Activated CD4-positive, alpha-beta T cell treated with anti-CD3 and anti-CD28 coated beads, Interleukin-2, amount 50 U/mL, for 4 hours (primary cell): Measurements from ENCODE around the gene CTXN1.
"Not testable (repeated sequence)": the region's sequence is repeated elsewhere in the genome, so short reads cannot be mapped to it uniquely, and the experiment has no call there.

Source experiments
- DNase-seq, 2 experiments: peaks; one replicate each; pipeline ENCODE4 v3.0.0-alpha.2; 2020

The CTXN1 gene

DNA sequence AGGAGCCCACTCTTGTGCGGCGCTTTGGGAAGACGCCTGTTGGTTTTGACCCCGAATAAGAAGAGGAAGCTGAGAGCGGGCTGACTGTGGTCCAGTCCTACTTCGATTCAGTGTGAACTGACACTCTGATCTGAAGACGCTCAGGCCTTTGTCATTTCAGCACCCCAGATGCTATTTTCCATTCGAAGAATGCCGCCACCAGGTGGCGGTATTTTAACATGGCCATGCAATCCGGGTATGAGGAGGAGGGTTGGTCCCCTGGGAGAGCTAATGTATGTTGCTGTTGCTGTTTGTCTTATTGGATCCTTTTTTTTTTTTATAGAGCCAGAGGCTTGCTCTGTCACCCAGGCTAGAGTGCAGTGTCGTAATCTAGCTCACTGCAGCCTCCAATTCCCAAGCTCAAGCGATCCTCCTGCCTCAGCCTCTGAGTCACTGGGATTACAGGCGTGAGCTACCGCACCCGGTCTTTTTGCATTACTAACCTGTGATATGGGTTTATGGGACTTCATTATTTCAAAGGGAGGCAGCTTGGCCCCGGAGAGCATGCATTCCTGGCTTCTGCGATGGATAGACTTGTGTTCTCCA, 18.3 kb upstream of the CTXN1 start:
- peak; percentile 87 to 88 for DNase-seq

GRCh38 chr19:7943444-7944176, 17.7 kb upstream of the CTXN1 start, which contains the start of gene TIMM44:
Gene TIMM44 (minus strand): TSS chr19:7943666. CDS start chr19:7943651, 15 bp downstream.
- peak; percentile 98 for DNase-seq

GRCh38 chr19:7942981-7943443, 17.1 kb upstream of the CTXN1 start:
- DNase-seq, result peak in 1 of 2 experiments; percentile 30

DNA sequence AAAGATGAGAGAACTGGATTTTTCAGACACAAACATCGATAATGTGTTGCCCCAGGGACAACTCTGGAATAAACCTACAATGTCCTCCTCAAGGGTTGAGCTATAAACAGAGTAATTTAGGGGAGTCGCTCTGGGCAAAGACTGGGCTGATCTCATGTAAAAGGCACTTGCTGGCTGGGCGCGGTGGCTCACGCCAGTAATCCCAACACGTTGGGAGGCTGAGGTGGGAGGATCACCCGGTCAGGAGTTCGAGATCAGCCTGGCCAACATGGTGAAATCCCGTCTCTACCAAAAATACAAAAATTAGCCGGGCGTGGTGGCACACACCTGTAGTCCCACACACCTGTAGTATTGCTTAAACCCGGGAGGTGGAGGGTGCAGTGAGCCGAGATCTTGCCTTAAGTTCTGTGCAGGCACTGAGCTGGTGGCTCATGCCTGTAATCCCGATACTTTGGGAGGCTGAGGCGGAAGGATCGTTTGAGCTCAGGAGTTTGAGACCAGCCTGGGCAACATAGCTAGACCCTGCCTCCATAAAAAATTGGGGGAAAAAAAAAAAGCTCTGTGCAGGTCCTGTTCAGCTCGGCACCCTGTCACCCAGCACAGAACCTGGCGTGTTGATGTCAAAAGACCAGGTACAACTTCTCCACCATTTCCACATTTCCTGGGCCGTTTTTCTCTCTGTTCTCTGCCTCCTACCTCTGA, 16.1 kb upstream of the CTXN1 start:
- no peak for DNase-seq

DNA sequence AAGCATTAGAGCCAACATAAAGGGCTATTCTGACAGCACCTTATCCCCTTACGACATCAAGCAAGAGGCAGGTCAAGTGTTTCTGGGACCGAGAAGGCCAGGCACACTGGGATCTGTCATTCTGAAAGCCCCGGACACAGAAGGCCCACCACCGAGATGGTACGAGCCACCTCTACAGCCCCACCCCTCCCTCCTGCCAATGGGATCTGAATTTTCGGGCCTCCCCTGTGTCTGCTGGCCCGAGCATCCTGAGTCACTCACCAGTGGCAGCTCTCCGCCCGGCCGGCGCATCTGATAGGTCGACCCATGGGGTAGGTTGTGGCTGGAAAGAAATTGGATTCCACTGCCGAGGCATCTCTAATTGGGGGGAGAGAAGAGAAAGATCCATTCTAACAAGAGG, 14.9 kb upstream of the CTXN1 start:
- DNase-seq, result no peak

DNA sequence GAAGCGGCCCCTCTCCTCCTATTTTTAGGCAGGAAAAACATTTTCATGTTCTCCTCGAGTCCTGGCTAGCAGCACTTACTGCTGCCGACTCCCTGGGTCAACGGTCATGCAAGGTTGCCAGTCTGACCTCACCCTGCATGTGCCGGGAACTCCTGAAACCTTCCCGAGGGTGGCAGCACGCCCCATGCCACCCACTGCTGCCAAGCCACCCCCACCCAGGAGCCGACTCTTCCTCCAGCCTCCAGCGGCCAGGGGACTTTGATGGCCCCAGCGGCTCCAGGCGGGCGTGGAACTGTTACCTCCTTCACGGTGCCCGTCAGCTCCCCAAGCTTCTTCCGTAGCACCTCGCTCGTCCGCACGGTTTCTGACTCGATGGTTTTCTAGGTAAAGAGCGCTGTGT, 8.8 kb upstream of the CTXN1 start:
- no peak for DNase-seq

DNA sequence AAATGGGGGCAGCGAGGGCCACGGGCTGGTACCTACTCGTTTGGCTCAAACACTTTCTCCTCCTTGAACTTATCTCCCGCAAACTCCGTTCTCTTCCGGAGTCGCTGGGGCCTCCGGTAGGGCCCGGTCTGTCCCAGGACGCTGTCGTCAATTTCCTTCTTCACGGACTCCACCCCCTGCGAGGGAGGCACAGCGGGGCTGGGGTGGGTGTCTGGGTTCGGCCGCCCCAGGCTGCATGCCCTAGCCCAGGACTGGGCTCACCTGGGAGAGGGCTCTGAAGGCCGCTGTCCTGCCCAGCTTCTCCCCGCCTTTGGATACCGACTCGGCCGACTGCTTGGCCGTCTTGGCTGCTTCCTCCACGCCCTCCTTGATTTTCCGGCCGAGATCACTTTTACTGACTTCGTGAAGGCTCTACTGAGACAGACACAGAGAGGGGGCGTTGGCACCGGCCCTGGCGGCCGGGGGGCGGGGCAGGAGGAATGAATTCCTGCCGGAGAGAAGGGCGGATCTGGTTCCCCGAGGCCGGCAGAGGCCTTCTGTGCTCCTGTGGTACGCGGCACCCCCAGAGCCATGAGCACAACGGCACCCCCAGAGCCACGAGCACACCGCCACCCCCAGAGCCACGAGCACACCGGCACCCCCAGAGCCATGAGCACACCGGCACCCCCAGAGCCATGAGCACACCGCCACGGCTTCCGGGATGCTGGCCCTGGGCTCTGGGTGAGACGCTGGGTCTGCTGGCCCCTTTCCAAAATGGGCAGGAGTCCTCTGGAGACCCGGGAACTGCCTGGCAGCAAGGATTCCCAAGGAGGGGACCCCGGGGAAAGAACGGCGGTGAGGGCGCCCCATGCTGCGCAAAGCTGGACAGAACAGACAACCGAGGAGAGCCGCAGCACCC, 8.1 kb upstream of the CTXN1 start:
- no peak for DNase-seq

GRCh38 chr19:7933411-7933810, 7.5 kb upstream of the CTXN1 start:
- no peak for DNase-seq

- DNase-seq, result no peak
Measured at GRCh38 chr19:7932930-7933300, 7.0 kb upstream of the CTXN1 start.

DNA sequence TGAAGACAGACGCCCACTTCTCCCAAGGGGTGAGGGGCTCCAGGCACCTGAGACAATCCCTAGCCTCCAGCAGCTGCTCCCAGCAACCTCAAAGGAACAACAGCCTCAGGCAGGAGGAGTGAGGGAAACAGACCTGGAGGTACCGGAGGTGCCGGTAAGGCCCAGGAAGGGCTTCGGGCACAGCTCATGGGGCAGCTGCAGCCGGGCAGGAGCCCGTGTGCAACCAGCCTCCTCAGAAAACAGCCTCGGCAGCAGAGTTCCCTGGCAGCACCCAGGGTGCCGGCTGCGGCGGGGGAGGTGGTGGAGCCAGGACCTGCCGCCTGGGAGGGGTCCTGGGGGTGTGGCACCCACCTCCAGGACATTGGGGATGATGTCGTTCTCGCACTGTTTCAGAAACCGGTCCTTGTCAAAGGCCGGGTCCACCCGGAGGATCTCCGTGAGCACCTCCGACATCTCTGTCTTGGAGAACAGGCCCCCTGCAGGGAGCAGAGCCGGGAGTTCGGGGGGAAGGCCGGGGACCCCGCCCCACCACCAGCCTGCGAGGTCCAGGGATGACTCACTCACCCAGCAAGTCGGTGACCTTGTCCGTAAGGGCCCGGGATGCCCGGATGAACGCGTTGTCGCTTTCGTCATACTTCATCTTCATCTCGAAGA, 6.5 kb upstream of the CTXN1 start:
- DNase-seq, result no peak

- no peak for DNase-seq
Measured at GRCh38 chr19:7931221-7932061, 5.5 kb upstream of the CTXN1 start.

GRCh38 chr19:7930765-7931164, 4.8 kb upstream of the CTXN1 start:
- DNase-seq, result no peak

DNA sequence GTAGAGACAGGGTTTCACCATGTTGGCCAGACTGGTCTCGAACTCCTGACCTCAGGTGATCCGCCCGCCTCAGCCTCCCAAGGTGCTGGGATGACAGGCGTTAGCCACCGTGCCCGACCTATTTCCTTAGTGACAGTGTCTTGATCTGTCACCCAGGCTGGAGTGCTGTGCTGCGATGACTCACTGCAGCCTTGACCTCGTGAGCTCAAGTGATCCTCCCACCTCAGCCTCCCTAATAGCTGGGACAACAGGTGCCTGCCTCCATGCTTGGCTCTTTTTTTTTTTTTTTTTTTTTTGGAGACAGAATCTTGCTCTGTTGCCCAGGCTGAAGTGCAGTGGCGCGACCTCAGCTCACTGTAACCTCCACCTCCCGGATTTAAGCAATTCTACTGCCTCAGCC, 4.1 kb upstream of the CTXN1 start:
- DNase-seq, result not testable (repeated sequence)

- peak; percentile 51 for DNase-seq
Measured at GRCh38 chr19:7928741-7929701, 3.1 kb upstream of the CTXN1 start.

DNA sequence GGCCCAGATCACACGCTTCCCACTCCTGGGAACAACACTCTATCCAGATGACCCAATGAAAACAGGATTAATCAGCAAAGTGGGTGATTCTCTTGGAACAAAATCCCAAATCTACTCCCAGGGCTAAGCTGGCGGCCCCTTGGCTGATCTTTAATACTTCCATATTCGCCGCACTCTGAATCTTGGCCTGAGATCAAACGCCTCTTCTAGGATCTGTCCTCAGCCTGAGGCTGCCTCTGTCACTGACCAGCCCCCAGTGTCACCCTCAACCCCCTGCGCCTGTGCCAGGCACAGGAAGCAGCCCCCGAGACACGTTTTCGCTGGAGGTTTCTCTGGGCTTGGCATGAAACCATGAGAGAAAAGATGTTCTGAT, 2.4 kb upstream of the CTXN1 start:
- DNase-seq, result no peak

- DNase-seq, result no peak
Measured at GRCh38 chr19:7927605-7928333, 1.8 kb upstream of the CTXN1 start.

DNA sequence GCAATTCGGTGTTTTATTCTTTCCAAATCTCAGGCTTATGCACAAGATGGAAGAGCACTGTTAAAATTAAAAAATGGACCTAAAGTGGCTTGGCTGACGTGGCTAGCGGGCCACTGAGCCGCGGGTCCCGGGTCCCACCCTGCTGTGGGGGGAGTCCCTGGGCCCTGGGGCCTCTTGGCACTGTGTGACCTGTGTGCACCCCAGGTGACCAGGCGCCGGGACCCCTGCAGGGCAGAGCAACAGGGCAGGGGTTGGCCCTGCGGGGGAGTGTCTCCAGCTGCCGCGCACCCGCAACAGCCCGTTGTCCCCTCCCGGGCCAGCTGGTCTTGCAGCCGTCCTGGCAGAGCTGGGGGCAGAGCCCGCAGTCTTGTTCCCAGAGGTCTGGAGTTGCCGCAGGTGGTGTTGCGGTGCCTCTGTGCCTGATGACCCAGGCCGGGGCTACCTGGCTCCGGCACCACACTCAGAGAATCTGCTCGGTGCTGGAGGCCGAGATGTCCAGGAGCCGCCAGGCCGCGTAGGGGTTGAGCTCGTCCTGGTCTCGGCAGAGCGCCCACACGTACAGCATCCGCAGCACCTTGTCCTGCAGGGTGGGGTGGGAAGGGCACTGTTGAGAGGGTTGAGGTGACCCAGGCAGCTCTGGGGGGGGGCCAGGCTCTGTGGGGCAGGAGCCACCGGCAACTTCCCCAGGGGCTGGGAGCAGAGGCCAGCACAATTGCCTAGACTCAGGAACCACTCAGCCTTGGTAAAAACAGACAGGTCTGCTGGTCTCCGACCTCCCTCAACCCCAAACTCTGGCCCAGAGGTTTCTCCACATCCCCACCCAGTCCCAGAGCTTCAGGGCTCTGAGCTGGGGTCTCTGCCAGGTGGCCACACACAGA, 1.0 kb upstream of the CTXN1 start:
- DNase-seq, result no peak

GRCh38 chr19:7925171-7925851, 624 bp downstream of the CTXN1 start:
- peak; percentile 68 to 73 for DNase-seq
